ENCODE data around the gene TP53BP2.

GRCh38 chr1:223837206-223837605 is 8.5 kb downstream of the TP53BP2 start:
- no peak for TF ChIP-seq CTCF (conservative IDR thresholded peaks at IDR 0.05; ENCODE audit: low read length)
- TF ChIP-seq EZH2phosphoT487 (IDR thresholded peaks at IDR 0.05; ENCODE audit: borderline replicate concordance, low read depth, low read length), result no peak

Data from OCI-LY7 (cell line).